CD14-positive monocyte (primary cell): ENCODE measurements around the gene RAB44. TPM values are rescaled to one million over a fixed set of nuclear protein-coding genes. Genes with fewer than 3 reads are reported as not detected.
A peak's percentile ranks its signal among the peaks of the same experiment; 100 is the strongest.

Experiments used
- DNase-seq, 3 donors: peaks; one replicate each; pipeline ENCODE4 v3.0.0-alpha.2; 2011 to 2022
- H2AFZ ChIP-seq: 2 replicates; pipeline ENCODE4 v1.6.0; 2012; ENCODE audit warnings: mild to moderate bottlenecking, low read depth, low read length, inconsistent platforms; ENCODE audit not compliant: insufficient read depth, poor library complexity, severe bottlenecking
- H3K27ac ChIP-seq, 2 donors: 1 replicate in 1 of 2; 2 replicates in 1 of 2; pipeline ENCODE4 v1.5.1; 2012 to 2013; ENCODE audit warnings: low read length in 2 of 2, control low read depth in 1 of 2, inconsistent platforms in 1 of 2, low read depth in 1 of 2, mild to moderate bottlenecking in 1 of 2
- H3K27me3 ChIP-seq, 2 donors: one replicate each; pipeline versions ENCODE4 v1.6.0 to v1.6.1; 2011 to 2013; ENCODE audit warnings: low read length in 2 of 2; ENCODE audit not compliant: control insufficient read depth in 2 of 2, insufficient read depth in 2 of 2
- H3K36me3 ChIP-seq, 2 donors: replicated peaks in 1 of 2; 1 replicate in 1 of 2; 2 replicates in 1 of 2; pipeline versions ENCODE4 v1.5.1 to v1.6.1; 2012 to 2013; ENCODE audit warnings: low read length in 2 of 2, control low read depth in 1 of 2, inconsistent platforms in 1 of 2, mild to moderate bottlenecking in 1 of 2; ENCODE audit not compliant: insufficient read depth in 2 of 2, control insufficient read depth in 1 of 2
- H3K4me1 ChIP-seq, 2 donors: 1 replicate in 1 of 2; 2 replicates in 1 of 2; pipeline versions ENCODE4 v1.5.1 to v1.6.1; 2012 to 2013; ENCODE audit warnings: low read length in 2 of 2, control low read depth in 1 of 2, inconsistent platforms in 1 of 2, mild to moderate bottlenecking in 1 of 2, moderate library complexity in 1 of 2; ENCODE audit not compliant: insufficient read depth in 2 of 2, control insufficient read depth in 1 of 2
- H3K4me2 ChIP-seq: replicated peaks from 2 replicates; pipeline ENCODE3; 2012; ENCODE audit warnings: low read length, moderate library complexity, mild to moderate bottlenecking; ENCODE audit not compliant: poor library complexity, severe bottlenecking; ENCODE audit errors: extremely low read depth
- H3K4me3 ChIP-seq, 3 experiments: fragments of 200-600 bp in 1 of 3; sonication (generic) in 1 of 3; replicated peaks in 1 of 3; 1 replicate in 2 of 3; 2 replicates in 1 of 3; pipeline ENCODE4 v1.5.1; 2011 to 2013; ENCODE audit warnings: low read length in 3 of 3, mild to moderate bottlenecking in 3 of 3, control low read depth in 2 of 3, low read depth in 2 of 3, inconsistent platforms in 1 of 3, moderate library complexity in 1 of 3
- H3K79me2 ChIP-seq: 2 replicates; pipeline ENCODE4 v1.6.0; 2012; ENCODE audit warnings: mild to moderate bottlenecking, control low read depth, inconsistent platforms, low read length, moderate library complexity; ENCODE audit not compliant: insufficient read depth
- H3K9ac ChIP-seq: 2 replicates; pipeline ENCODE4 v1.6.0; 2017; ENCODE audit warnings: low read length, mild to moderate bottlenecking; ENCODE audit not compliant: insufficient read depth, poor library complexity, severe bottlenecking
- H3K9me3 ChIP-seq, 2 donors: replicated peaks in 1 of 2; 1 replicate in 1 of 2; 2 replicates in 1 of 2; pipeline versions ENCODE4 v1.5.1 to v1.6.1; 2012 to 2013; ENCODE audit warnings: low read length in 2 of 2, control low read depth in 1 of 2; ENCODE audit not compliant: control insufficient read depth in 1 of 2, insufficient read depth in 1 of 2
- H4K20me1 ChIP-seq: 2 replicates; pipeline ENCODE4 v1.6.0; 2012; ENCODE audit warnings: mild to moderate bottlenecking, low read length, control low read depth, moderate library complexity; ENCODE audit not compliant: insufficient read depth
- H3K27ac Mint-ChIP-seq, 7 donors: one replicate each; pipeline ENCODE4 v1.8.0; 2020; ENCODE audit warnings: mild to moderate bottlenecking in 7 of 7, mixed read lengths in 7 of 7, moderate library complexity in 6 of 7, inconsistent platforms in 2 of 7
- H3K27me3 Mint-ChIP-seq, 3 donors: one replicate each; pipeline ENCODE4 v1.8.0; 2021 to 2022; ENCODE audit warnings: low read depth in 3 of 3, mild to moderate bottlenecking in 3 of 3, mixed read lengths in 3 of 3, moderate library complexity in 3 of 3, inconsistent platforms in 1 of 3
- H3K36me3 Mint-ChIP-seq, 2 donors: one replicate each; pipeline ENCODE4 v1.8.0; 2020; ENCODE audit warnings: mixed read lengths in 2 of 2, inconsistent platforms in 1 of 2, mild to moderate bottlenecking in 1 of 2
- H3K4me1 Mint-ChIP-seq: one replicate; pipeline ENCODE4 v1.8.0; 2020; ENCODE audit warnings: mild to moderate bottlenecking, mixed read lengths
- H3K4me3 Mint-ChIP-seq, 2 donors: one replicate each; pipeline ENCODE4 v1.8.0; 2020; ENCODE audit warnings: mild to moderate bottlenecking in 2 of 2, mixed read lengths in 2 of 2, moderate library complexity in 1 of 2
- H3K9me3 Mint-ChIP-seq, 7 donors: one replicate each; pipeline ENCODE4 v1.8.0; 2020 to 2022; ENCODE audit warnings: mixed read lengths in 7 of 7, mild to moderate bottlenecking in 6 of 7, moderate library complexity in 6 of 7, inconsistent platforms in 2 of 7
- WGBS: methylation state at CpG from one replicate; pipeline ENCODE4 v1.1.5; 2013; ENCODE audit warnings: missing lambda C conversion rate; ENCODE audit not compliant: insufficient coverage; 5-methylcytosine and 5-hydroxymethylcytosine counted together
- intact Hi-C, 2 donors: fragments of 100-400 bp; cut with micrococcal nuclease; formaldehyde crosslinking; loops; one replicate each; pipeline versions ENCODE4 v1.15.0 to v1.15.1; 2023
- polyA plus RNA-seq, 3 donors: library from polyadenylated mRNA; depleted of rRNA in 1 of 3; unstranded in 2 of 3; stranded (reverse) in 1 of 3; fragments of 300-500 nt in 2 of 3; fragments of >200 nt in 1 of 3; fragmentation: Illumina TruSeq in 2 of 3; gene quantifications; 1 replicate in 2 of 3; 2 replicates in 1 of 3; pipeline ENCODE4 v1.2.3, GENCODE V29; 2012 to 2021
- TF ChIP-seq, protein P1 (sequence below): fragments of 200-600 bp; IDR thresholded peaks from one replicate; pipeline ENCODE4 v1.8.0; 2022; ENCODE audit warnings: antibody characterized with exemption, mild to moderate bottlenecking

Gene RAB44
- polyA plus RNA-seq, 3 donors = 1.5 to 18.0 (median 1.9) TPM

GRCh38 chr6:36684447-36684812 lies 13.2 kb upstream of the RAB44 start:
- peaks cover 62 to 65% of the 10 kb centered on the region in 2 donors for H3K4me1 ChIP-seq
- peak overlapping the region; percentile 32 to 85 for H3K27ac ChIP-seq
- intact Hi-C loops = loop anchor here (5.0 kb wide), 3 partner anchors 73 to 168 kb away; partner anchors contain the start of gene STK38 (in 1 of the 2)
- TF ChIP-seq, protein P1, sequence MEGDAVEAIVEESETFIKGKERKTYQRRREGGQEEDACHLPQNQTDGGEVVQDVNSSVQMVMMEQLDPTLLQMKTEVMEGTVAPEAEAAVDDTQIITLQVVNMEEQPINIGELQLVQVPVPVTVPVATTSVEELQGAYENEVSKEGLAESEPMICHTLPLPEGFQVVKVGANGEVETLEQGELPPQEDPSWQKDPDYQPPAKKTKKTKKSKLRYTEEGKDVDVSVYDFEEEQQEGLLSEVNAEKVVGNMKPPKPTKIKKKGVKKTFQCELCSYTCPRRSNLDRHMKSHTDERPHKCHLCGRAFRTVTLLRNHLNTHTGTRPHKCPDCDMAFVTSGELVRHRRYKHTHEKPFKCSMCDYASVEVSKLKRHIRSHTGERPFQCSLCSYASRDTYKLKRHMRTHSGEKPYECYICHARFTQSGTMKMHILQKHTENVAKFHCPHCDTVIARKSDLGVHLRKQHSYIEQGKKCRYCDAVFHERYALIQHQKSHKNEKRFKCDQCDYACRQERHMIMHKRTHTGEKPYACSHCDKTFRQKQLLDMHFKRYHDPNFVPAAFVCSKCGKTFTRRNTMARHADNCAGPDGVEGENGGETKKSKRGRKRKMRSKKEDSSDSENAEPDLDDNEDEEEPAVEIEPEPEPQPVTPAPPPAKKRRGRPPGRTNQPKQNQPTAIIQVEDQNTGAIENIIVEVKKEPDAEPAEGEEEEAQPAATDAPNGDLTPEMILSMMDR = no peak
- no peak overlapping the region for H3K9ac ChIP-seq
- peak in 1 of 3 donors; percentile 18 for DNase-seq
- peaks cover 0 to 3% (median 0%) of the 10 kb centered on the region in 7 donors for H3K9me3 Mint-ChIP-seq
- peaks cover 8 to 40% of the 10 kb centered on the region in 2 donors for H3K36me3 ChIP-seq
- H3K27me3 ChIP-seq = no peaks in the 10 kb centered on the region
- H3K79me2 ChIP-seq = peaks cover 32% of the 10 kb centered on the region
- 90% methylated on average over 6 of the region's 6 CpGs for WGBS
- H3K4me3 ChIP-seq = peak overlapping the region in 1 of 3 experiments; percentile 60
- H3K4me1 Mint-ChIP-seq = peaks cover 62% of the 10 kb centered on the region
- peaks cover 5 to 9% (median 6%) of the 10 kb centered on the region in 3 donors for H3K27me3 Mint-ChIP-seq
- peaks cover 73% of the 10 kb centered on the region for H4K20me1 ChIP-seq
- peak overlapping the region; percentile 59 for H3K4me2 ChIP-seq
- peak overlapping the region in 1 of 2 donors; percentile 48 for H3K4me3 Mint-ChIP-seq
- no peaks in the 10 kb centered on the region for H3K9me3 ChIP-seq
- peaks cover 60 to 67% of the 10 kb centered on the region in 2 donors for H3K36me3 Mint-ChIP-seq
- H3K27ac Mint-ChIP-seq = peak overlapping the region in 5 of 7 donors; percentile 58 to 95 (median 95)
- H2AFZ ChIP-seq = no peak overlapping the region

DNA sequence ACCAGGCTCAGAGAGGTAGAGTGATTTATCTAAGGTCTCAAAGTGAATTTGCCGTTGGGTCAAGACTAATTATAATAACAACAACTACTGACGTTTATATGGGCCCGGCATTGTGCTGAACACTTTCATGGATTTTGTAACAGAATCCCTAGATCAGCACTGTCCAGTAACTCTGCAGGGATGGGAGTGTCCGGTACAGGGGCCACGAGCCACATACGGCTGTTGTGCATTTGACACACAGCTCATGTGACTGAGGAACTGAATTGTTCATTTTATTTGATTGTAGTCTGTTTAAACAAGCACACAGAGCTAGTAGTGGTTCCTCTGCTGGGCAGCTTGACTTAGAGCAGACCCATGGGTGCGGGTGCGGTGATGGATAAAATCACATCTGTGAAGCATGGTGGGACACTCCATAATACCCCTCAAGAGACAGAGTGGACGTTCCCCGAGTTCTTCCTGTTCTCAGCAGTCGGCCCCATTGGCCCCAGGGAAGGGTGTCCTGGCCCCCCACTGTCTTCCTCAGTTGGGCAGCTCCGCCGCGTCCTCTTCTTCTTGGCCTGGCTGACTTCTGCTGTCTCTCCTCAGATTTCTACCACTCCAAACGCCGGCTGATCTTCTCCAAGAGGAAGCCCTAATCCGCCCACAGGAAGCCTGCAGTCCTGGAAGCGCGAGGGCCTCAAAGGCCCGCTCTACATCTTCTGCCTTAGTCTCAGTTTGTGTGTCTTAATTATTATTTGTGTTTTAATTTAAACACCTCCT lies 12.3 kb upstream of the RAB44 start:
- Histone ChIP-seq H3K9me3 (no peaks in the 10 kb centered on the region), H4K20me1 (peaks cover 66% of the 10 kb centered on the region), H3K27ac (peak overlapping the region; percentile 81 to 85), H3K27me3 (no peaks in the 10 kb centered on the region), H3K9ac (peak overlapping the region; percentile 60), H3K4me1 (peaks cover 56 to 65% of the 10 kb centered on the region in 2 donors), H3K4me2 (peak overlapping the region; percentile 59), H3K36me3 (peaks cover 8 to 40% of the 10 kb centered on the region in 2 donors), H3K79me2 (peaks cover 32% of the 10 kb centered on the region), H3K4me3 (peak overlapping the region in 1 of 3 experiments; percentile 60), H2AFZ (no peak overlapping the region)
- H3K4me3 Mint-ChIP-seq = peak overlapping the region; percentile 64 to 65
- peaks cover 0 to 3% (median 0%) of the 10 kb centered on the region in 7 donors for H3K9me3 Mint-ChIP-seq
- WGBS = 53% methylated on average over 11 of the region's 20 CpGs
- intact Hi-C loops = no loop called here
- H3K4me1 Mint-ChIP-seq = peaks cover 62% of the 10 kb centered on the region
- DNase-seq = peak in 1 of 3 donors; percentile 36
- TF ChIP-seq, protein P1 = no peak
- H3K36me3 Mint-ChIP-seq = peaks cover 60 to 67% of the 10 kb centered on the region in 2 donors
- H3K27me3 Mint-ChIP-seq = peaks cover 2 to 7% (median 4%) of the 10 kb centered on the region in 3 donors
- H3K27ac Mint-ChIP-seq = peak overlapping the region; percentile 93 to 98 (median 95)
